ENCODE data around the gene NOSIP.

NOSIP gene

GRCh38 chr19:49530708-49531107, 49.6 kb downstream of the NOSIP start:
- TF ChIP-seq CTCF (conservative IDR thresholded peaks at IDR 0.05): no peak
- no peak overlapping the region for H3K27ac ChIP-seq

- TF ChIP-seq CTCF (conservative IDR thresholded peaks at IDR 0.05): no peak
- no peak overlapping the region for H3K27ac ChIP-seq
Measured at GRCh38 chr19:49528211-49528771, 52.1 kb downstream of the NOSIP start.

GRCh38 chr19:49524812-49525455, 55.4 kb downstream of the NOSIP start:
- H3K27ac ChIP-seq: no peak overlapping the region
- TF ChIP-seq CTCF (conservative IDR thresholded peaks at IDR 0.05): no peak

GRCh38 chr19:49520705-49521319, 59.5 kb downstream of the NOSIP start:
- TF ChIP-seq CTCF (conservative IDR thresholded peaks at IDR 0.05): no peak
- no peak overlapping the region for H3K27ac ChIP-seq

- no peak overlapping the region for H3K27ac ChIP-seq
- TF ChIP-seq CTCF (conservative IDR thresholded peaks at IDR 0.05): no peak
Measured at GRCh38 chr19:49518033-49518432, 62.3 kb downstream of the NOSIP start.

- H3K27ac ChIP-seq: no peak overlapping the region
- no peak for TF ChIP-seq CTCF (conservative IDR thresholded peaks at IDR 0.05)
Measured at GRCh38 chr19:49515767-49516166, 64.6 kb downstream of the NOSIP start.

GRCh38 chr19:49514151-49514550, 66.2 kb downstream of the NOSIP start:
- no peak for TF ChIP-seq CTCF (conservative IDR thresholded peaks at IDR 0.05)
- H3K27ac ChIP-seq: peak overlapping the region; percentile 75; the same call in 1 of the 2 replicates

Measured in VCaP (cell line).